OCI-LY3 (cell line): ENCODE measurements around the gene TPD52L2.

Experiments
- EZH2phosphoT487 ChIP-seq: fragments of 200-600 bp; shearing (Covaris generic); IDR thresholded peaks from 2 replicates; pipeline ENCODE4 v1.6.1; 2018; ENCODE audit warnings: antibody characterized with exemption, mixed run types, low read depth
- TF ChIP-seq, protein P1 (sequence below): fragments of 200-600, 300-600 bp; sonication (generic); IDR thresholded peaks from 2 replicates; pipeline ENCODE4 v1.5.1; 2014; ENCODE audit warnings: antibody characterized with exemption, low read length, low read depth

DNA sequence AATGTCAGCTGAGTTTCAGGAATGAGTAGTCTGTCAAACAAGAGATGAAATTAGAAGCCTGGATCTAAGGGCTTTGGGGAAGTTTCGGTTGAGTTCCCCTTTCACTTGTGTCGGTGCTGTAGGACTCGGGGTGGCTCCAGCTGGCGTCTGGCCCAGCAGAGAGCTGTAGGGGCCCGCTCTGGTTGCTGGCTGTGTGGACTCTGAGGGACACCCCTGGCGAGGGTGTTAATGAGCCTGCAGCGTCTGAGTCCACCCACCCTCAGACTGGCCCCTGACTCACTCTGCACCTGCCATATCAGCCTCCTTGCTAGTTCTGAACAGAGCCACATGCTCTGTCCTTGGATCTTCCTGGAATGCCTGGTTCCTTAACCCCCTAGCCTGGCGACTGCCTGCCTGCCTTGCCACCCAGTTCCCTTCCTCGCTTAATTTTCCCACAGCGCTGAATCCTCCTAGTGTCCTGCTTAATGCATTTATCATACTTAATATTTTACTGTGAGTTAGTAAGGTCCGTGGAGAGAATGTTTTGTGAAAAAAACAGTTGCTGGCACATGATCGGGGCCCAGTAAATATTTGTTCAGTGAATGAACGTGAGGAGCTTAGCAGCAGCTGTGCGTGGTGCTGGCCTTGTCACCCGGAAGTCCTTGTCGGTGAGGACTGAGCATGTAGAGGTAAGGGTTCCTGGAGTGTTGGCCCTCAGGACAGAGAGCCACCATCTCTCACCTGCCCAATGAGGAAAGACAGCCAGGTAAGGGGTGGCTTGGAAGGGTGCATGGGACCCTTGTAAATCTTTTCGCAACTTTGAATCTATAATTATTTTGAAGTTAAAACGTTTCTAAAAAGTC is 31.4 kb downstream of the TPD52L2 start:
- TF ChIP-seq, protein P1, sequence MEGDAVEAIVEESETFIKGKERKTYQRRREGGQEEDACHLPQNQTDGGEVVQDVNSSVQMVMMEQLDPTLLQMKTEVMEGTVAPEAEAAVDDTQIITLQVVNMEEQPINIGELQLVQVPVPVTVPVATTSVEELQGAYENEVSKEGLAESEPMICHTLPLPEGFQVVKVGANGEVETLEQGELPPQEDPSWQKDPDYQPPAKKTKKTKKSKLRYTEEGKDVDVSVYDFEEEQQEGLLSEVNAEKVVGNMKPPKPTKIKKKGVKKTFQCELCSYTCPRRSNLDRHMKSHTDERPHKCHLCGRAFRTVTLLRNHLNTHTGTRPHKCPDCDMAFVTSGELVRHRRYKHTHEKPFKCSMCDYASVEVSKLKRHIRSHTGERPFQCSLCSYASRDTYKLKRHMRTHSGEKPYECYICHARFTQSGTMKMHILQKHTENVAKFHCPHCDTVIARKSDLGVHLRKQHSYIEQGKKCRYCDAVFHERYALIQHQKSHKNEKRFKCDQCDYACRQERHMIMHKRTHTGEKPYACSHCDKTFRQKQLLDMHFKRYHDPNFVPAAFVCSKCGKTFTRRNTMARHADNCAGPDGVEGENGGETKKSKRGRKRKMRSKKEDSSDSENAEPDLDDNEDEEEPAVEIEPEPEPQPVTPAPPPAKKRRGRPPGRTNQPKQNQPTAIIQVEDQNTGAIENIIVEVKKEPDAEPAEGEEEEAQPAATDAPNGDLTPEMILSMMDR: no peak
- no peak for TF ChIP-seq EZH2phosphoT487
